ENCODE data around the gene EP300.
"Not testable (repeated sequence)": the region's sequence is repeated elsewhere in the genome, so short reads cannot be mapped to it uniquely, and the experiment has no call there.

EP300 gene

GRCh38 chr22:41157083-41157482 is 64.7 kb downstream of the EP300 start:
- DNase-seq: no peak

- DNase-seq: no peak
Measured at GRCh38 chr22:41169157-41169556, 76.8 kb downstream of the EP300 start.

- DNase-seq: no peak
Measured at GRCh38 chr22:41171996-41172395, 79.6 kb downstream of the EP300 start.

GRCh38 chr22:41175546-41175945 is 83.2 kb downstream of the EP300 start:
- no peak for DNase-seq

- DNase-seq: no peak
Measured at GRCh38 chr22:41177040-41177621, 84.7 kb downstream of the EP300 start.

- DNase-seq: no peak
Measured at GRCh38 chr22:41177622-41178424, 85.4 kb downstream of the EP300 start.

- DNase-seq: no peak
Measured at GRCh38 chr22:41178425-41178975, 86.1 kb downstream of the EP300 start.

GRCh38 chr22:41180362-41180761 is 88.0 kb downstream of the EP300 start:
- DNase-seq: not testable (repeated sequence)

- no peak for DNase-seq
Measured at GRCh38 chr22:41180926-41181325, 88.5 kb downstream of the EP300 start.

GRCh38 chr22:41181349-41182241 is 89.2 kb downstream of the EP300 start:
- DNase-seq: no peak

- DNase-seq: no peak
Measured at GRCh38 chr22:41184679-41185078, 92.3 kb downstream of the EP300 start.

- DNase-seq: no peak
Measured at GRCh38 chr22:41191467-41191866, 99.1 kb downstream of the EP300 start.

- no peak for DNase-seq
Measured at GRCh38 chr22:41193829-41194228, 101.4 kb downstream of the EP300 start.

GRCh38 chr22:41197038-41197972 is 104.9 kb downstream of the EP300 start:
- peak; percentile 83 for DNase-seq

- peak; percentile 51 for DNase-seq
Measured at GRCh38 chr22:41198027-41198580, 105.7 kb downstream of the EP300 start.

GRCh38 chr22:41201141-41201540 is 108.7 kb downstream of the EP300 start:
- DNase-seq: no peak

GRCh38 chr22:41203118-41203517 is 110.7 kb downstream of the EP300 start:
- no peak for DNase-seq

GRCh38 chr22:41204066-41204465 is 111.7 kb downstream of the EP300 start:
- DNase-seq: no peak

GRCh38 chr22:41204992-41205900 is 112.9 kb downstream of the EP300 start, which contains the start of gene L3MBTL2:
L3MBTL2 (plus strand) TSS chr22:41205312; CDS start chr22:41205363, 51 bp downstream.
- peak; percentile 97 for DNase-seq

- DNase-seq: no peak
Measured at GRCh38 chr22:41206719-41207118, 114.3 kb downstream of the EP300 start.

Measured in activated CD4-positive, CD25-positive, alpha-beta regulatory T cell treated with anti-CD3 and anti-CD28 coated beads, Interleukin-2, amount 50 U/mL, for 72 hours (primary cell).